Erythroblast (primary cell): ENCODE measurements around the gene OR5D14.

Experiments
- DNase-seq, 2 experiments: peaks; one replicate each; lab custom pipeline; 2025; lab: John Stamatoyannopoulos, UW
- GATA1 ChIP-seq: IDR thresholded peaks from 2 replicates; pipeline ENCODE4 v1.6.1; 2011; ENCODE audit warnings: low read depth, mild to moderate bottlenecking, control low read depth, low read length, moderate library complexity
- POLR2A ChIP-seq: IDR thresholded peaks from 2 replicates; pipeline ENCODE4 v1.6.1; 2011; ENCODE audit warnings: mild to moderate bottlenecking, low read length

OR5D14 gene

GRCh38 chr11:55795256-55795655, at the start of gene OR5D14:
Gene OR5D14, plus strand, starts transcription at chr11:55795556. Its CDS starts 0 bp downstream, at chr11:55795556.
- TF ChIP-seq POLR2A (no peak), GATA1 (no peak)

GRCh38 chr11:55773138-55773537, 22.2 kb upstream of the OR5D14 start, which contains the start of gene OR5D13:
Gene OR5D13, plus strand, starts transcription at chr11:55773438. Its CDS starts 0 bp downstream, at chr11:55773438.
- no peak for DNase-seq
- TF ChIP-seq POLR2A (no peak), GATA1 (no peak)

More at GRCh38 chr11:55795256-55795655, at the start of gene OR5D14:
- DNase-seq: no peak

- TF ChIP-seq GATA1 (no peak), POLR2A (no peak)
Observed at GRCh38 chr11:55791606-55792005, 3.8 kb upstream of the OR5D14 start.

GRCh38 chr11:55793321-55793720, 2.0 kb upstream of the OR5D14 start:
- DNase-seq: no peak
- TF ChIP-seq GATA1 (no peak), POLR2A (no peak)

More at GRCh38 chr11:55791606-55792005, 3.8 kb upstream of the OR5D14 start:
- DNase-seq: no peak

- TF ChIP-seq GATA1 (no peak), POLR2A (no peak)
- DNase-seq: no peak
Observed at GRCh38 chr11:55806248-55806647, 10.9 kb downstream of the OR5D14 start.

GRCh38 chr11:55811067-55811466, 15.7 kb downstream of the OR5D14 start, which contains the start of gene OR5L1:
Gene OR5L1, plus strand, starts transcription at chr11:55811367. Its CDS starts 100 bp downstream, at chr11:55811467.
- no peak for DNase-seq
- TF ChIP-seq POLR2A (no peak), GATA1 (no peak)

- no peak for DNase-seq
- no peak for TF ChIP-seq GATA1
- no peak for TF ChIP-seq POLR2A
Observed at GRCh38 chr11:55819330-55819729, 24.0 kb downstream of the OR5D14 start, which contains the start of gene OR5D18. Gene OR5D18, plus strand, starts transcription at chr11:55819630. Its CDS starts 0 bp downstream, at chr11:55819630.

- no peak for TF ChIP-seq POLR2A
- no peak for TF ChIP-seq GATA1
- no peak for DNase-seq
Observed at GRCh38 chr11:55826919-55827318, 31.6 kb downstream of the OR5D14 start, which contains the start of gene OR5L2. Gene OR5L2, plus strand, starts transcription at chr11:55827219. Its CDS starts 0 bp downstream, at chr11:55827219.

- TF ChIP-seq GATA1: no peak
- no peak for DNase-seq
Observed at GRCh38 chr11:55838452-55838851, 43.1 kb downstream of the OR5D14 start, which contains the start of gene OR5D16. Gene OR5D16, plus strand, starts transcription at chr11:55838752. Its CDS starts 0 bp downstream, at chr11:55838752.
